Tibial artery (tissue), 4 donors: ENCODE results near the gene EXOSC3.
A peak's percentile ranks its signal among the peaks of the same experiment; 100 is the strongest.

Source experiments
- DNase-seq, 2 donors: peaks; one replicate each; pipeline ENCODE4 v3.0.0-alpha.2; 2019
- H3K27ac ChIP-seq, 2 donors: fragments of 200-600 bp; sonication (generic) in 1 of 2; 1 replicate in 1 of 2; 2 replicates in 1 of 2; pipeline ENCODE4 v1.5.1; 2018 to 2019; ENCODE audit warnings: mild to moderate bottlenecking in 1 of 2
- H3K27me3 ChIP-seq, 2 donors: fragments of 200-600 bp; sonication (generic) in 1 of 2; one replicate each; pipeline versions ENCODE4 v1.5.1 to v1.6.0; 2016 to 2019
- H3K36me3 ChIP-seq, 3 donors: fragments of 200-600 bp; sonication (generic) in 2 of 3; one replicate each; pipeline ENCODE4 v1.5.1; 2016 to 2019; ENCODE audit warnings: mild to moderate bottlenecking in 2 of 3
- H3K4me1 ChIP-seq, 4 donors: fragments of 200-600 bp; sonication (generic) in 2 of 4; 1 replicate in 3 of 4; 2 replicates in 1 of 4; pipeline ENCODE4 v1.5.1; 2016 to 2019
- H3K4me3 ChIP-seq, 2 donors: fragments of 200-600 bp; sonication (generic) in 1 of 2; 1 replicate in 1 of 2; 2 replicates in 1 of 2; pipeline ENCODE4 v1.5.1; 2018 to 2019; ENCODE audit warnings: mild to moderate bottlenecking in 2 of 2
- H3K9me3 ChIP-seq, 3 donors: fragments of 200-600 bp; sonication (generic) in 1 of 3; one replicate each; pipeline ENCODE4 v1.5.1; 2016 to 2019
- CTCF ChIP-seq, 2 experiments: fragments of 200-600 bp in 1 of 2; fragments of 450-650 bp in 1 of 2; IDR thresholded peaks; one replicate each; pipeline ENCODE4 v1.5.1; 2017 to 2019; ENCODE audit warnings: antibody characterized with exemption in 2 of 2, mild to moderate bottlenecking in 1 of 2, moderate library complexity in 1 of 2
- intact Hi-C: fragments of 100-400 bp; cut with DNase I; formaldehyde crosslinking; loops from one replicate; pipeline ENCODE4 v1.15.0; 2023; ENCODE audit warnings: low total_unique reads

Gene EXOSC3

GRCh38 chr9:37749129-37749528 lies 35.7 kb downstream of the EXOSC3 start:
- Histone ChIP-seq H3K27me3 (no peaks in the 10 kb centered on the region), H3K4me3 (no peak overlapping the region), H3K27ac (no peak overlapping the region), H3K4me1 (peaks cover 0 to 5% (median under 1%) of the 10 kb centered on the region in 4 donors), H3K36me3 (no peaks in the 10 kb centered on the region), H3K9me3 (no peaks in the 10 kb centered on the region)
- TF ChIP-seq CTCF (IDR thresholded peaks at IDR 0.05) = no peak
- intact Hi-C loops = loop anchor here (10.0 kb wide), 1 partner anchor 156 kb away; the partner anchor contains the start of gene SLC25A51
- DNase-seq = no peak

DNA sequence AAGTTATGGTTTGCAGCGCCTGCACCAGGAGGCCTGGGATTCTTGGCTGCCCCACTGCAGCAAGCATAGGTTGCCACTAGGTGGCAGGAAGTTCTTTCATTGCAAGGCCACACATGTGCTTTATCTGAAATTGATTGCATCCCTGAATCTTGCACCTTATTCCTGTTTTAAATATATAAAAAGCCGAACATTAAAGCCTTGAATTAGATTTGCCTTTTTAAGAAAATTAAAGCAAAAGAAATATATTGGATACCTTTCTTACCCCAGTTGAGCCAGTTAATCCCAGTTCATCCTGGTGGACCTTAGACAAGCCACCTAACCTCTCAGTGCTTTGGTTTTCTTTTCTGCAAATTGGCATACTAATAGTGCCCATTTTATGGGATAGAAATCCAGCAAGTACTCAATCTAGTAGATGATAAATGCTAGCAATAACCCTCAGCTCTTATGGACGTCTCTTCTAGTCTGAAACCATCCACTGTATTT lies 37.6 kb downstream of the EXOSC3 start:
- no peak overlapping the region for H3K4me3 ChIP-seq
- no peaks in the 10 kb centered on the region for H3K9me3 ChIP-seq
- no peak overlapping the region for H3K27ac ChIP-seq
- TF ChIP-seq CTCF (IDR thresholded peaks at IDR 0.05) = peak; percentile 62 to 86
- H3K27me3 ChIP-seq = no peaks in the 10 kb centered on the region
- DNase-seq = no peak
- H3K4me1 ChIP-seq = no peaks in the 10 kb centered on the region
- intact Hi-C loops = loop anchor here (10.0 kb wide), 1 partner anchor 157 kb away; the partner anchor contains the start of gene SLC25A51
- no peaks in the 10 kb centered on the region for H3K36me3 ChIP-seq

DNA sequence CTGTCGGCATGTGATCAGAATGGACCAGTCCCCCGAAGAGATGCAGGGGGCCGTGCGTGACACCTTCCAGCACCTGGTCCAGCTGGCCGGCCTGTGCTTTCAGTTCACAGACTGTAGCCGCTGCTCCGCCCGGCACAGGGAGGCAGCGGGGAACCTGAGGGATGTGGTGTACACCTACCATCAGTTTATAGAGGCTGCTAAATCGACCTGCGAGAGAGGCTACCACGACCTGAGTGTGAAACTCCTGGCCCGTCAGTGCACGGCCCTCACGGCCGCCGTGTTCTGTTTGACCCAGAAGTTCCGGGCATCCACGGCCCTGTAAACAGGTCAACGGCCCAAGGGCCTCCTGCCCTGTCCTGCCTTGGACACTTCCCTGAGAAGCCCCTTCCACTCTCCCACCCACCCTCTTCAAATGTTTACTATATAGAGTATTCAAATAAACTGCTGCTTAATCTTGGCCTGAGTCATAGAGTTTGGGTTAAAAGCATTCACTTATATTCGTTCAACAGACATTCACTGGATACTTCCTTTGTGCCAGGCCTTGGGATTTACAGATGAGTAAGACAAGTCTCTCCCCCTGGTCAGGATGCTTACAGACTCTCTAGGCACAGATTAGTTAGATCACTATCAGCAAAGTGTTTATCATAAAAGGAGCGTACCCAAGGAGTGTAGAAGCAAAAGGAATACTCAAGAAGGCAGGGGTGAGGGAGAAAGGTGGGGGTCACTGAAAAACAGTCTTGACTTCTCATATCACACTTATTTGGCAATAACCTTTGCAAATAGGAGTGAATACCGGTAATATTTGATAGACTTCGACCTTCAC lies 38.2 kb downstream of the EXOSC3 start:
- H3K9me3 ChIP-seq = no peaks in the 10 kb centered on the region
- DNase-seq = no peak
- H3K27ac ChIP-seq = no peak overlapping the region
- intact Hi-C loops = loop anchor here (10.0 kb wide), 1 partner anchor 158 kb away; the partner anchor contains the start of gene SLC25A51
- H3K4me1 ChIP-seq = no peaks in the 10 kb centered on the region
- H3K27me3 ChIP-seq = no peaks in the 10 kb centered on the region
- no peaks in the 10 kb centered on the region for H3K36me3 ChIP-seq
- H3K4me3 ChIP-seq = no peak overlapping the region
- no peak for TF ChIP-seq CTCF (IDR thresholded peaks at IDR 0.05)

GRCh38 chr9:37745970-37746369 lies 38.9 kb downstream of the EXOSC3 start:
- H3K27ac ChIP-seq = no peak overlapping the region
- H3K4me3 ChIP-seq = no peak overlapping the region
- no peak for DNase-seq
- no peaks in the 10 kb centered on the region for H3K9me3 ChIP-seq
- H3K27me3 ChIP-seq = no peaks in the 10 kb centered on the region
- no peaks in the 10 kb centered on the region for H3K36me3 ChIP-seq
- intact Hi-C loops = loop anchor here (10.0 kb wide), 1 partner anchor 159 kb away; the partner anchor contains the start of gene SLC25A51
- H3K4me1 ChIP-seq = no peaks in the 10 kb centered on the region
- TF ChIP-seq CTCF (IDR thresholded peaks at IDR 0.05) = no peak

DNA sequence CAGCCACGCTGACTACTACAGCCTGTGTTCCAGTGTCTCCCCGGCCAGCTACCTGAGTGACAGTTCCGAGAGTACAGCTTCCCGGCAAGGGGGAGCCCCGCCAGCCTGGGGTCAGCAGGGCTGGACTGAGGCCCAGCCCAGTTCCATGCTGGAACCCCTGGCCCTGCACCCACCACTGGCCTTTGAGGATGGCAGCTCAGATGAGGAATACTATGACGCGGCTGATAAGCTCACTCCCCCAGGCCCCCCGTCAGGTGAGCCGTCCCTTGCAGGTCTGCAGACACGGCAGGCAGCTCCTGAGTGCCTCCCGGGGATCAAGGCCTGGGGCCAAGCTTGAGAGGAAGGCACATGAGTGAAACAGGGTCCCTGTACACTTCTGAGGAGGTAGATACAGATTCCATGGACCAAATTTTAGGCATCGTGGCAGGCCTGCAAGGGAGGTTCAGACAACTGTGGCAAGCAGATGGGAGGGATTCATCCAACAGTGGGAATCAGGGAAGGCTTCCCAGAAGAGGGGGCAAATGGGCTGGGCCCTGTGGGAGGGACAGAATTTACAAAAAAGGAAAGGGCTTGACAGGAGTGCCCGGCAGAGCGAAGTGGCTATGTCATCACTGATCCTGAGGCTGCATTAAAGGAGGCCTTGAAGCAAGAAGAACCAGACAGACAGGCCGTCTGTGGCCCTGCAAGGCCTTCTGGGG lies 44.1 kb downstream of the EXOSC3 start:
- no peak overlapping the region for H3K4me3 ChIP-seq
- intact Hi-C loops = loop anchor here (10.0 kb wide), 1 partner anchor 164 kb away; the partner anchor contains the start of gene SLC25A51
- H3K27me3 ChIP-seq = peaks cover 0 to 5% of the 10 kb centered on the region in 2 donors
- no peaks in the 10 kb centered on the region for H3K36me3 ChIP-seq
- no peak for TF ChIP-seq CTCF (IDR thresholded peaks at IDR 0.05)
- no peaks in the 10 kb centered on the region for H3K9me3 ChIP-seq
- H3K27ac ChIP-seq = no peak overlapping the region
- no peaks in the 10 kb centered on the region for H3K4me1 ChIP-seq
- no peak for DNase-seq
